HS-27A (cell line): ENCODE results near the gene LAGE3.

ENCODE experiments used
- DNase-seq: peaks from one replicate; pipeline ENCODE4 v3.0.0-alpha.2; 2012; ENCODE audit warnings: low read depth, missing footprints

LAGE3 gene

DNA sequence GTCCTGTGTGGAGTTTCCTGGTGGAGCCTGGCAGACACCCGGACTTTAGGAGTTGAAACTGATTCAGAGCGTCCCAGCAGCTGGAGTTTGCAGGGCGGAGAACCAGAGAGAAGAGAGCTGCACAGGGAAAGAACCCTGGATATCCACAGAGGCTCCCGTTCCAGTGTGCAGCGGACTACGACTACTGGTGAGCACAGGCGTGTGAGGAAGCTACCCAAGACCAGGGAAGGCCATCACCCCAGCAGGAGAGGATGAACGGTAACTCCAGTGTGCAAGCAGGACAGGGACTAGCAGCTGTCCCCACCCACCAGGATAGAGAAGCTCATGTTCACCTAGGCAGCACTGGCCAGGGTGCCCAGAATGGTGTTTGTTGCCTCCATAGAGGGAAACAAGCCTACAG lies 2.3 kb downstream of the LAGE3 start:
- DNase-seq = no peak

DNA sequence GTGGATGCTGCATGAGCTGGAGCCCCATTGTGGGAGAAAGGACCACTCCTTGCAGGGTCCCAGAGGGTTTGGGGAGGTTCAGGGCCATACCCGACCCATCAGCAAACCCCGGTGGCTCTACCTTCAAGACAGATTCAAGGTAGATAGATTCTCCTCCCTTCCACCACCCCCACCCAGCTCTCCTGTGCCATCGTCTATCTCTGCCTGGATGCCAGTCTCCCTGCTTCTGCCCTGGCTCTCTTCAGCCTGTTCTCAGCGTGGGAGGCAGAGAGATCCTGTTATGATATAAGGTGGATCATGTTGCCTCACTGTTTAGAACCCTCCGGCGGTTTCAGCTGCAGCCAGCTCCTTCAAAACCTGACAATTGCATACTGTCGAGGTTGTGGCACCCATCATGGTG lies 5.4 kb downstream of the LAGE3 start:
- no peak for DNase-seq

DNA sequence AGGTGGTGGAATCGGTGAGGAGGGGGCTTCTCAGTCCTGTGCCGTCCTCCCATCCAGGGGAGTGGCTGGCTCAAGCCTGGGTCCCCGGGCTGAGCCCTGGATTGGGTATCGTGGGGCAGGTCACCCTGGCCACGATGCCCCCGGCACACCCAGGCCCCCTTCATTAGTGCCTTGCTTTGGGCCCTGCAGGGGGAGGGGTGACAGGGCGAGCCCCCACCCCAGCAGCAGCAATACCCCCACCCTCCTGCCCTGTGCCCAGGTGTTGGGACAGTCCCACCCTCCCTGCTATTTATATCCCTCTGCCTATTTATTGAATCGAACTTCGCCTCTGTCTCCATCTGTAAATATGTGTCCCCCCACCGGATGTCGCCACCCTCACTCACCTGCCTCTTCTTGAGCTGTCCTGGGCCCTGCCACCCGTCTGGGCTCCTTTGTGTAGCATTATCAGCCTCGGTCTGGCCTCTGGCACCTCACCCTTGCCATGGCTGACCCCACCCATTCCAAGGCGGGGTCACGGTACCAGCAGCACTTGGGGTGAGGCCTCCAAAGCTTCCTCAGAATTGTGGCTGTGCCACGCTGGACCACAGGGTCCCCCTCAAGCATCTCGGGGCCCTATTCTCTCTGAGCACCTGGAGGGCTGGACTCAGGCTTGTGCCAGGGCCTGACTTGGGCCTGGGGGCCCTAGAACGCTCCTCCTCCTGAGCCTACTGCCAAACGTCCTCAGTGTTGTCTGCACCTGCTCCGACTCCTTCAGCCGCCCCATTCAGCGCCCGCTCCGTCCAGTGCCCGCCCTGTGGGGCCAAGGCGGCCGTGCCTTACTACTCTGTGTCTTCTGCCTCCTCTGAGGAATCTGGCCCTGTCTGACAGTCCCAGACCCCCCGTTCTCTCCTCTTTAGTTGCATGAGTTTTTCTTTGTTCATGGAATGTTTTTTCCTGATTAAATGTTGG lies 6.1 kb downstream of the LAGE3 start:
- DNase-seq = no peak

DNA sequence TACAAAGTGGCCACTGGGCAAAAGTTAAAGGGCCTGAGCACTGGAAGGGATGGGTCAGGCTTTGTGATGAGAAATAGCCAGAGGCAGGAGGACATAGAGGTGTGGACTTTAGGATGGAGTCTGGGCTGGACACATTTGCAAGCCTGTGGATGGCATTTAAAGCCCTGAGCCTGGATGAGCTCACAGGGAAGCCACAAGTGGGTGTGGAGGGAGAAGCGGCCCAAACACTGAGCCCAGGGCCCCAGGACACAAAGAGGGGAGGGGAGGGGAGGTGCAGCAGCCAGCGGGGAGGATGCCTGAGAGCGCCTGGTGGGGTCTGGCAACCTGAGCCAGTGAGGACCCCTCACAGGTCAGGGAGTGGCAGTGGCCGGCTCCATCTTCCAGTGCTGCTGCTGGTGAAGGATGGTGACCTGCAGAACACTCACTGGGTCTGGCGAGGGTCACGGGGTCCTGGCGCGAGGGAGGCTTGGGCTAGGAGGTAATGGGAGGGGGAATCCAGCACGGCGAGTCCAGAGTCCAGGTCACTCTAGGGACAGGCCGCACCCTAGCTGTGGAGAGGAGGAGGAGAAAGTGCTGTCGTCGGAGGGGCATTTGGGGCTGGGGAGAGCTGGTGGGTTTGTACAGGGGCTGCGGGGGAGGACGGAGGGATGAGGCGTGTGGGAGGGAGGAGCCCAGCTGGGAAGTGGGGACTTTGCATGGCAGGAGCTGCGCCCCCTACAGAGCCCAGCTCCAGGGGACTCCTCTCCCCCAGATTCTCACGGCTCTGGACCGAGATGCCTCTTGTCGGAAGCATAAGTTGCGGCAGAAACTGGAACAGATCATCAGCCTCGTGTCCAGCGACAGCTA lies 7.0 kb downstream of the LAGE3 start:
- no peak for DNase-seq

DNA sequence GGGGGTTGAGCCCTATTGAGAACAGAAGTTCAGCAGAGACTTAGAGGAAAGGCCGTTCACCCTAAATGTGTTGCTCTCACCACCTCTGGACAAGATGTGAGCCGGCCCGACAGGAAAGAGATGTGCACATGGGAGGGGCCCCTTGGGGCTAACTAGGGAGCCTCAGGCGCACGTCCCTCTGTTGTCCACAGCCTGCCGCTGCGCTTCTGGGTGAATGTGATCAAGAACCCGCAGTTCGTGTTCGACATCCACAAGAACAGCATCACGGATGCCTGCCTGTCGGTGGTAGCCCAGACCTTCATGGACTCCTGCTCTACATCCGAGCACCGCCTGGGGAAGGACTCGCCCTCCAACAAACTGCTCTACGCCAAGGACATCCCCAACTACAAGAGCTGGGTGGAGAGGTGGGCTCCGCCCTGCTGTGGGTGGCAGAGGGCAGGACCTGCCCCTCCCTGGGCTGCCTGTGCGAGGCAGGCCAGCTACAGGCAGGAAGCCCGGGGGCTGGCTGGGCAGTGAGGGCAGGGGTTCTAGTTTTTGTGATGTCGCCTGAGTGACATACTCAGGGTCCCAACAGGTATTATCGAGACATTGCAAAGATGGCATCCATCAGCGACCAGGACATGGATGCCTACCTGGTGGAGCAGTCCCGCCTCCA lies 8.0 kb downstream of the LAGE3 start:
- no peak for DNase-seq

DNA sequence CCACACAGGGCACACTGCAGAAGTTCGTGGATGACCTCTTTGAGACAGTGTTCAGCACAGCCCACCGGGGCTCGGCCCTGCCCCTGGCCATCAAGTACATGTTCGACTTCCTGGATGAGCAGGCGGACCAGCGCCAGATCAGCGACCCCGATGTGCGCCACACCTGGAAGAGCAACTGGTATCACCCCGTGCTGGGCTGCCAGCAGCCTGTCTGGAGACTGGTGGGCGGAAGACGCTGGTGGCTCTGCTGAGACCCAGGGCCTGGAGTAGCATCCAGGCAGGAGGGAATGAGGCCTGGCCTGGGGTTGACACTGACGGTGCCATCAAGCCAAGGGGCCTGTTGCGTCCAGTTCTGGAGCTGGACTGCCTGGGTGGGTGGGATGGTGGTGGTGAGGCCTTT lies 8.6 kb downstream of the LAGE3 start:
- DNase-seq = no peak

DNA sequence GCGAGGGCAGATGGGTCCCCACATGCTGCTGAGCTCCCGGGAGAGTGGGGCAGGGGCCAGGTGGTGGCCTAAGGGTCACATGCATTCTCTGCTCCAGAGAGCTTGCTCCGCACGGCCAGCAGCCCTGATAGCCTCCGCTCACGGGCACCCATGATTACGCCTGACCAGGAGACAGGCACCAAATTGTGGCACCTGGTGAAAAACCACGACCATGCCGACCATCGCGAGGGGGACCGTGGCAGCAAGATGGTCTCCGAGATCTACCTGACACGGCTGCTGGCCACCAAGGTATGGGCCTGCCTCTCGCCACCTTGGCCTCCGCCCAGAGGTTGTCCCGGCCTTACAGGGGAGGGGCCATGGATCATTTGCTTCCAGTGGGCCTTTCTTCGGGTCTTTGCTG lies 9.2 kb downstream of the LAGE3 start:
- no peak for DNase-seq

DNA sequence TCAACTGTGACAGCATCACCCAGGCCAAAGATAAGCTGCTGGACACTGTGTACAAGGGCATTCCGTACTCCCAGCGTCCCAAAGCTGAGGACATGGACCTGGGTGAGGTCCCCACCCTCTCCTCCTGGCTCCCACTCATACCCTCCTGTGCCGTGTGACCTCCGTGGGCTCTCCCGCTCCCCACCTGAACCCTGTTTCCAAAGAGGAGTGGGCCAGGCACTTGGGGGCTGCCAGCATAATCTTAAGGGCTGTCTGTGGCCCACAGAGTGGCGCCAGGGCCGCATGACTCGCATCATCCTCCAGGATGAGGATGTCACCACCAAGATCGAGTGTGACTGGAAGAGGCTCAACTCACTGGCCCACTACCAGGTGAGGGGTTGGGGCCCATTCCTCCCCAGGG lies 10.0 kb downstream of the LAGE3 start:
- DNase-seq = no peak

DNA sequence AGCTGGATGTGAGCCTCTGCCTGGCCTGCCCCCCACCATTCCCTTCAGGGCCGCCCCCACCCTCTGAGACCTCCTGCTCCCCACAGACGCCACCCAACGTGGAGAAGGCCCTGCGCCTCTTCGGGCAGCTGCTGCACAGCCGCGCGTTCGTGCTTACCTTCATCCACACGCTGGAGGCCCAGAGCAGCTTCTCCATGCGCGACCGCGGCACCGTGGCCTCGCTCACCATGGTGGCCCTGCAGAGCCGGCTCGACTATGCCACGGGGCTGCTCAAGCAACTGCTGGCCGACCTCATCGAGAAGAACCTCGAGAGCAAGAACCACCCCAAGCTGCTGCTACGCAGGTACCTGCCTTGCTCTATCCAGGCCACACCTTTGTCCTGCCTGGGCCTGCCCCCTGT lies 10.9 kb downstream of the LAGE3 start:
- no peak for DNase-seq

DNA sequence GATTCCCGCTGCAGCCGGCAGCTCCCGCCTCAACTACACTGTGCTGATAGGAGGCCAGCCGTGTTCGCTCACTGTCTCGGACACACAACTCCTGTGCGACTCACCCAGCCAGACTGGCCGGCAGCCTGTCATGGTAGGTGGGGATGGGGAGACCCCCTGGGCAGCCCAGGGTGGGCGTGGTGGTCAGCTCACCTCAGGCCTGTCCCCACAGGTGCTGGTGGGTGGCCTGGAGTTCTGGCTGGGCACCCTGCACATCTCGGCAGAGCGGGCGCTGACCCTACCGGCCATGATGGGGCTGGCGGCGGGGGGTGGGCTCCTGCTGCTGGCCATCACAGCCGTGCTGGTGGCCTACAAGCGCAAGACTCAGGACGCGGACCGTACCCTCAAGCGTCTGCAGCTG lies 11.5 kb downstream of the LAGE3 start:
- DNase-seq = no peak

DNA sequence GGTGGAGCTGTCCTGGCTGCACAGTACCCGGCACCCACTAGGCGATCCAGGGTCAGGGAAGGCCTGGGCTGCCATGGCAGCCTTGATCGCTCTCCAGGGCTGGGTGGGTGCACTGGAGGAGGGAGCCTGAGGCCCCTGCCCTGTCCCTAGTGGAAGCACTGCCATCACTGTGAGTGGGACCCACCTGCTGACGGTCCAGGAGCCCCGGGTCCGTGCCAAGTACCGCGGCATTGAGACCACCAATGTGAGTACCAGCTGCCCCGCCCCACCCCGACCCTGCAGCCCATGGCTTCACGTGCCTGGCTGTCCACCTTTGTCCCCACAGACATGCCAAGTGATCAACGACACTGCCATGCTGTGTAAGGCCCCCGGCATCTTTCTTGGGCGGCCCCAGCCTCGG lies 12.2 kb downstream of the LAGE3 start:
- DNase-seq = no peak

DNA sequence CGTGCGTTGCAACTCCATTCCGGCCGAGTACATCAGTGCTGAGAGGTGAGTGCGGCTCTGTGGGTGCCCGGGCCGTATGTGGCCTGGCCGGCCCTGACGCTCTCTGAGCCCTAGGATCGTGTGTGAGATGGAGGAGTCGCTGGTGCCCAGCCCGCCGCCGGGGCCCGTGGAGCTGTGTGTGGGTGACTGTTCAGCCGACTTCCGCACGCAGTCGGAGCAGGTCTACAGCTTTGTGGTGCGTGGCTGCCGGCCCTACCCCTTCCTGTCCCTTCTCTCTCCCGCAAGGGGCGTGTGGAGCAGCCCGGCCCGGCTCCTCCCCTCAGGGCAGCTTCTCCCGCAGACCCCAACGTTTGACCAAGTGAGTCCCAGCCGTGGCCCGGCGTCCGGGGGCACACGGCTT lies 13.0 kb downstream of the LAGE3 start:
- DNase-seq = no peak

DNA sequence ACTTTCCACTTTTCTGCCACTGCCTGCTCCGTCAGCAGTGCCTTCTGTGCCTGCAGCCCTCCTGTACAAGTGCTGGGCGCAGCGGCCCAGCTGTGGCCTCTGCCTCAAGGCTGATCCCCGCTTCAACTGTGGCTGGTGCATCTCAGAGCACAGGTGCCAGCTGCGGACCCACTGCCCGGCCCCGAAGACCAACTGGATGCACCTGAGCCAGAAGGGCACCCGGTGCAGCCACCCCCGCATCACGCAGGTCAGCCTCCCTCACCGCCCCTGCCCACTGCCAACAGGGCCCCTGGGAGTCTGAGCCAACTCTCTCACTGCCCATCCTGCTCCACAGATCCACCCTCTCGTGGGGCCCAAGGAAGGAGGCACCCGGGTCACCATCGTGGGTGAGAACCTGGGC lies 13.5 kb downstream of the LAGE3 start:
- no peak for DNase-seq

DNA sequence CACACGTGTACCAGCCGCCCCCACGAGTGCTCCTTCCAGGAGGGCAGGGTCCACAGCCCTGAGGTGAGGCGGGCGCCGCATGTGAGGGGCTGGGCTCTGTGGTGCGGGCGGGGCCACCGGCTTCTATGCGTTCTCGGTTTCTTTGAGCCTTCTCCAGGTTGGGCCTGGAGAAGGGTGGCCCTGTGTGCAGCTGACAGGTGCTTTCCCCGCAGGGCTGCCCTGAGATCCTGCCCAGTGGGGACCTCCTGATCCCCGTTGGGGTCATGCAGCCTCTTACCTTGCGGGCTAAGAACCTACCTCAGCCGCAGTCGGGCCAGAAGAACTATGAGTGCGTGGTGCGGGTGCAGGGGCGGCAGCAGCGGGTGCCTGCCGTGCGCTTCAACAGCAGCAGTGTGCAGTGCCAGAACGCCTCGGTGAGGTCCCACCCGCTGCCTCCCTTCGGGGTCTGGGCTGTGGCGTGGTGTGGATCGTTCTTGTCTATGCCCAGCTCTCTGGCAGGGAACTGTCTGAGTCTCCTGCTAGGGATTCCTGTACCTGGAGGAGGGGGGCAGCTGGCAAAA lies 14.2 kb downstream of the LAGE3 start:
- DNase-seq = no peak

DNA sequence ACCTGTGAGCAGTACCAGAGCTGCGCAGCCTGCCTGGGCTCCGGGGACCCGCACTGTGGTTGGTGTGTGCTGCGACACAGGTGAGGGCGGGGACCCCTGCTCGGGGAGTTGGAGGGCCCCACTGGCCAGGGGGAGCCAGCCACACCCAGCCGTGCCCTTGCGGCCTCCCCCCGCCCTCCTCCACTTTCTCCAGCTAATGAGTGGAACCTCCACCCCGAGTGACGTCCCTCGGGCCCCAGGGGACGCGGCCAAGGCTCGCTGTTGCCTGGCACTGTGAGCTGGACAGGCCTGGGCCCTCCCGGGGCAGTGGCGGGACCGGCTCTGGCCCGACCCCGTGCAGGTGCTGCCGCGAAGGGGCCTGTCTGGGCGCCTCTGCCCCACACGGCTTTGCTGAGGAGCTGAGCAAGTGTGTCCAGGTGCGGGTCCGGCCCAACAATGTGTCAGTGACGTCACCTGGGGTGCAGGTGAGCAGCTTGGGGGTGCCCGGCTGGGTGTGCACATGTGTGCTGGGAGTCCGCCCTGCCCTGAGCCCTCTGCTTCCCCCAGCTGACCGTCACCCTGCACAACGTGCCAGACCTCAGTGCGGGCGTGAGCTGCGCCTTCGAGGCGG lies 15.4 kb downstream of the LAGE3 start:
- DNase-seq = no peak

DNA sequence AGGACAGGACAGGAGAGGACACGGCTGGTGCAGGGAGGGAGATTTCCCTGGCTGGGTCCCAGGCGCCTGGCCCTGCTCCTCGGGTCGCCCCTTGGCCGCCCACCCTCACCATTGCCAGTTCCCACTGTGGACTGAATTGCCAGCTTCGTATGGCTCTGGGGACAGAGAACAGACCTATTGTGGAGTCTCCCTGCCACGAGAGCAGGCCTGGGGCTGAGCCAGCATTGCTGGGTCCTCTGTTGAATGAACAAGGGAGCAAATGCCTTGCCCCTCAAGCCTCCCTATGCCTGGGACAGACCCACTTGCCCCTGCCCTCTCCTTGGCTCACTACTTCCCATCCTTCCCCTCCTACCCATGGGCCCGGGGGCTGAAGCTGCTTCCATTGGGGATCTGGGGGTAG lies 16.7 kb downstream of the LAGE3 start:
- DNase-seq = no peak

DNA sequence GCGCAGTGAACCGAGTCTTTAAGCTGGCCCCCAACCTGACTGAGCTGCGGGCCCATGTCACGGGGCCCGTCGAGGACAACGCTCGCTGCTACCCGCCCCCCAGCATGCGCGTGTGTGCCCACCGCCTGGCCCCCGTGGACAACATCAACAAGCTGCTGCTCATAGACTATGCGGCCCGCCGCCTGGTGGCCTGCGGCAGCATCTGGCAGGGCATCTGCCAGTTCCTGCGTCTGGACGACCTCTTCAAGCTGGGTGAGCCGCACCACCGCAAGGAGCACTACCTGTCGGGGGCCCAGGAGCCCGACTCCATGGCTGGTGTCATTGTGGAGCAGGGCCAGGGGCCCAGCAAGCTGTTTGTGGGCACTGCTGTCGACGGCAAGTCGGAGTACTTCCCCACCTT lies 18.8 kb downstream of the LAGE3 start:
- no peak for DNase-seq

DNA sequence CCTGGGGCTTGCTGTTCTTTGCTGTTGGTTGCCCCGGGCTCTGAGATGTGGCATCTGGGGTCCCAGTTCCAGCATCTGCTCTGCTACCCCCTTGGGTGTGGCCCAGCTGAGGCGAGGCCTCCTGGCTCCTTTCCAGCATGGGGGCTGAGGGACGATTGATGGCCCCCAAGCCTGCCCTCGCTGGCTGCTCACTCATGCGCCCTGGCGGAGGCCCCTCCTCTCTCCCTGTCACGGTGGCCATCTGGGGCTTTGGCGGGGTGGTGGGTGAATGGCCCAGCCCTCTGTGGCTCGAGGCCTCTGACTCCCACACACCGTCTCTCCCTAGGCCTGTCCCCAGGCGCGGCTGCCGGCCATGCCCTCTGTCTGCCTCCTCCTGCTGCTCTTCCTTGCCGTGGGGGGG lies 19.2 kb downstream of the LAGE3 start:
- no peak for DNase-seq

DNA sequence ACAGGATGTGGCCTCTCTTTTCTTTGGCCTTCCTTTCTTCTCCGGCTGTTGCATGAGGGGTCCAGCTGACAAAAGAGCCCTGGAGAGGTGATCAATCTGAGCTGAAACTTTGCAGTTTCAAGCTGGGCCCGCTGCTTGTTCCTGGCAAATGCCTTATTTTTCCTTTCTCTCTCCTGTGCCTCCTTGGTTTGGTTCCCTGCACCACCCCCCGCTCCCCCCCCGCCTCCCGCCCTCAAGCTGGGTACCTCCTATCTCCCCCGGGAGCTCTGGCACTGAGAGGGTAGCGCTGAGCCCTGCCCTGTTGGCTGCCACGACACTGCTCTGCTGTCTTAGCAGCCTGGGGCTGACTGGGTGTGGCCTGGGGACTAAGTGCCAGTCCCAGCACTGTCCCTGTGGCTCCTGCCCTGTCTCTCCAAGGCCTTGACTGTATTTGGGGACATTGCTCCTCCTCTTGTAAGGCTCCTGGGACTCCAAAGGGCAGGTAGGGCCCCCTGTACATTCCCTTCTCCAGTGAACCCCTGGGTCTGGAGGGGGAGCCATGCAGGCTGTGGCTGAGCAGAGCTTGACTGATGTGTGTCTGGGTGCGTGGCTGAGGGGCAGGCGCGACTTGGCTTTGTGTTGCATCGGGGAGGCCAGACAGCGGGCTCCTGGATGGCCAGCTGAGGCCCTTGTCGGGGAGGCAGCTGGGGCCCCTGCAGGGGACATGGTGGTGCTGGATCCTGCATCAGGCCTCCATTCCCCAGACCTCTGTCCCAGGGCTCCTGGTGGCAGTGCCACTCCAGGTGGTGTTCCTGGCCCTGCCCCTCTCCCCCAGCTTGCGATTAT lies 19.9 kb downstream of the LAGE3 start:
- DNase-seq = no peak

DNA sequence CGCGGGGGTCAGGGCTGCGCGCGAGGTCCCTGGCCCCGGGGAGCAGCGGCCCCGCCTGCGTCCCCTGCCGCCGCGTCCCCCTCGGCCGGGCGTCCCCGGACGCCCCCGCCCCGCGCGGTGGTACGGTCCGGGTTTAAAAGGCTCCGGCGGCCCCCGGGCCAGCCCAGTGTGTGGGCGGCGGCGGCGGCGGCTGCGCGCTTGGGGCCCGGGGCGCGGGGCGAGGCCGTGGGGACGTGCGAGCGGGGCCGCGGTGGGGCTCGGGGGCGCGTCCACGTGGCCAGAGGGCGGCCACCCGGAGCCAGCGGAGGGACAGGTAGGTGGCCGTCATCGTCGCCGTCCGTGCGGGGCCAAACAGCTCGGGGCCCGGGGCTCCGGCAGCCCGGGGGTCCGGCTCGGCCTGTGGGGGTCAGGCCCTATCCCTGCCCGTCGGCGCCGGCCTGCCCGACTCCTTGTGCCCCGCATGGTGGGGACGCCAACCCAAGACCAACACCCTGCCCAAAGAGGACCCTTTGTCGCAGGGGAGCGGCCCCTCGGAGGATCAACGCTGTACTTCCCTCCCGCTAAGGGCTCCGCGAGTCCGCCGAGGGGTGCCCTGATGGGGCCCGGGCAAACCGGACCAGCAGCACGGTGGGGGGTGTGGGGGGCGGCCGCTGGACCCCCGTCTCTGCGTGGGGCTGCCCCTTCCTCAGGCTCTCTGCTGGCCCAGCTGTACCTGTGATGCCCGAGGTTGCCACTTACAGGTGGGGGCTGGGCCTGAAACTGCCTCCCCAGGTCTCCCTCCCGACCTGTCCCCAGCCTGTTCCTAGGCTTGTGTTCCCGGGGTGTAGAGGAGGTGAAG lies 20.7 kb downstream of the LAGE3 start, which contains the start of gene PLXNA3:
PLXNA3 (plus strand) TSS at position 166 of the 838 bp plus-strand sequence. CDS start 1,903 bp downstream, outside the sequence.
- DNase-seq = no peak
